MM.1S (cell line): ENCODE results near the gene SRSF2.

ENCODE experiments used
- CTCF ChIP-seq: fragments of 300-600 bp; sonication (generic); IDR thresholded peaks from 2 replicates; pipeline ENCODE4 v1.5.1; 2016; ENCODE audit warnings: antibody characterized with exemption, low read length, mixed read lengths
- EZH2 ChIP-seq: fragments of 300-600 bp; sonication (generic); optimal IDR thresholded peaks from 2 replicates; pipeline ENCODE3; 2017; ENCODE audit warnings: low read depth, mild to moderate bottlenecking, antibody characterized with exemption, low read length, mixed read lengths
- EZH2phosphoT487 ChIP-seq: fragments of 300-600 bp; sonication (generic); IDR thresholded peaks from 2 replicates; pipeline ENCODE4 v1.6.1; 2018; ENCODE audit warnings: antibody characterized with exemption, low read length

GRCh38 chr17:76685366-76685765, 51.8 kb downstream of the SRSF2 start:
- TF ChIP-seq CTCF (no peak), EZH2phosphoT487 (no peak), EZH2 (no peak)
